Endothelial cell of umbilical vein (primary cell): ENCODE data around the gene DAD1. TPM values are rescaled to one million over a fixed set of nuclear protein-coding genes. Genes with fewer than 3 reads are reported as not detected.

Source experiments
- BruUV-seq: library from RNA; stranded (reverse); fragments of 400-500 nt; replicated peaks from 2 replicates; lab custom pipeline; 2021; lab: Mats Ljungman, UMichigan
- CTCF ChIA-PET: fragments of 300-600, 350-600 bp; sonication (Branson Sonifier 250); formaldehyde crosslinking; loops from one replicate; lab custom pipeline; 2021; ENCODE audit warnings: antibody characterized with exemption, inconsistent platforms; lab: Charles Lee
- POLR2A ChIA-PET: fragments of 300-600, 350-600 bp; sonication (Branson Sonifier 250); formaldehyde crosslinking; loops from one replicate; lab custom pipeline; 2021; ENCODE audit warnings: antibody characterized with exemption, inconsistent platforms; lab: Charles Lee
- DNase-seq: peaks from one replicate; pipeline ENCODE4 v3.0.0-alpha.2; 2011; ENCODE audit warnings: low read depth, low spot score
- FAIRE-seq: peaks from 2 replicates; lab custom pipeline; 2011; peaks lifted over from hg19 to GRCh38; lab: Jason Lieb, UNC
- H2AFZ ChIP-seq: 2 replicates; pipeline ENCODE4 v1.6.0; 2012; ENCODE audit warnings: low read depth, low read length, control low read depth, inconsistent platforms
- H3K27ac ChIP-seq: 2 replicates; pipeline ENCODE4 v1.5.1; 2011; ENCODE audit warnings: low read depth, mild to moderate bottlenecking, control low read depth, low read length, moderate library complexity; ENCODE audit not compliant: insufficient read depth
- H3K27me3 ChIP-seq, 2 experiments: 2 replicates each; pipeline versions ENCODE4 v1.6.0 to v1.6.1; 2011; ENCODE audit warnings: low read length in 2 of 2, mixed read lengths in 1 of 2; ENCODE audit not compliant: control insufficient read depth in 2 of 2, insufficient read depth in 2 of 2
- H3K36me3 ChIP-seq, 2 experiments: 2 replicates in 1 of 2; 3 replicates in 1 of 2; pipeline ENCODE4 v1.5.1; 2011; ENCODE audit warnings: low read length in 2 of 2, mild to moderate bottlenecking in 1 of 2, moderate library complexity in 1 of 2; ENCODE audit not compliant: control insufficient read depth in 2 of 2, insufficient read depth in 2 of 2; ENCODE audit errors: extremely low read depth in 1 of 2
- H3K4me1 ChIP-seq: 3 replicates; pipeline ENCODE4 v1.5.1; 2011; ENCODE audit warnings: mild to moderate bottlenecking, low read length; ENCODE audit not compliant: control insufficient read depth, insufficient read depth; ENCODE audit errors: extremely low read depth
- H3K4me2 ChIP-seq: 2 replicates; pipeline ENCODE4 v1.6.1; 2011; ENCODE audit warnings: low read length, control low read depth, mixed read lengths; ENCODE audit not compliant: insufficient read depth
- H3K4me3 ChIP-seq, 3 experiments: fragments of 200-600 bp in 1 of 3; sonication (generic), shearing (Covaris generic) in 1 of 3; replicated peaks in 1 of 3; 2 replicates each; pipeline ENCODE4 v1.5.1; 2011 to 2016; ENCODE audit warnings: control low read depth in 3 of 3, low read length in 3 of 3, mild to moderate bottlenecking in 2 of 3, inconsistent platforms in 1 of 3, low read depth in 1 of 3, moderate library complexity in 1 of 3; ENCODE audit not compliant: insufficient read depth in 1 of 3
- H3K79me2 ChIP-seq: 2 replicates; pipeline ENCODE4 v1.6.0; 2012; ENCODE audit warnings: low read length, inconsistent platforms; ENCODE audit not compliant: control insufficient read depth, insufficient read depth
- H3K9ac ChIP-seq: replicated peaks from 2 replicates; pipeline ENCODE3; 2011; ENCODE audit warnings: low read length, control low read depth; ENCODE audit not compliant: insufficient read depth; ENCODE audit errors: extremely low read depth
- H3K9me1 ChIP-seq: replicated peaks from 3 replicates; pipeline ENCODE4 v1.6.0; 2011; ENCODE audit warnings: mild to moderate bottlenecking, low read length; ENCODE audit not compliant: control insufficient read depth, insufficient read depth; ENCODE audit errors: extremely low read depth
- H3K9me3 ChIP-seq: replicated peaks from 2 replicates; pipeline ENCODE4 v1.5.1; 2012; ENCODE audit warnings: low read length, inconsistent platforms; ENCODE audit not compliant: control insufficient read depth, insufficient read depth
- H4K20me1 ChIP-seq: replicated peaks from 2 replicates; pipeline ENCODE3; 2011; ENCODE audit warnings: mild to moderate bottlenecking, low read length; ENCODE audit not compliant: control insufficient read depth, insufficient read depth; ENCODE audit errors: extremely low read depth
- EZH2 ChIP-seq: IDR thresholded peaks from 2 replicates; pipeline ENCODE4 v1.6.1; 2012; ENCODE audit warnings: borderline replicate concordance, low read depth, mild to moderate bottlenecking, moderate library complexity, low read length, inconsistent platforms; ENCODE audit not compliant: severe bottlenecking
- FOS ChIP-seq: IDR thresholded peaks from 2 replicates; pipeline ENCODE4 v1.6.1; 2011; ENCODE audit warnings: mild to moderate bottlenecking, low read length, moderate library complexity, borderline replicate concordance; ENCODE audit not compliant: insufficient read depth
- GATA2 ChIP-seq: IDR thresholded peaks from 2 replicates; pipeline ENCODE4 v1.7.0; 2011; ENCODE audit warnings: low read depth, mild to moderate bottlenecking, moderate library complexity, mixed read lengths, low read length; ENCODE audit not compliant: insufficient read length, insufficient read depth
- JUN ChIP-seq: IDR thresholded peaks from 2 replicates; pipeline ENCODE4 v1.6.1; 2011; ENCODE audit warnings: borderline replicate concordance, low read depth; ENCODE audit not compliant: insufficient read length, insufficient read depth
- MYC ChIP-seq: IDR thresholded peaks from one replicate; pipeline ENCODE4 v1.6.1; 2011; ENCODE audit warnings: mild to moderate bottlenecking, low read depth, low read length
- POLR2A ChIP-seq: IDR thresholded peaks from 2 replicates; pipeline ENCODE4 v1.6.1; 2012; ENCODE audit warnings: low read depth, mild to moderate bottlenecking, control low read depth, low read length
- POLR2AphosphoS5 ChIP-seq: IDR thresholded peaks from 2 replicates; pipeline ENCODE4 v1.6.1; 2012; ENCODE audit warnings: low read depth, mild to moderate bottlenecking, control low read depth, low read length, moderate library complexity; ENCODE audit not compliant: insufficient read depth
- dilution Hi-C: fragments of 300-500 bp; cut with MboI; formaldehyde crosslinking; loops from one replicate; pipeline ENCODE4 v1.15.0; 2019; ENCODE audit warnings: low sequenced_read_pairs; ENCODE audit not compliant: extremely low pct_ligation_motif_present
- intact Hi-C: fragments of 100-400 bp; cut with micrococcal nuclease; formaldehyde crosslinking; loops from one replicate; pipeline ENCODE4 v1.10.0; 2022
- polyA plus RNA-seq, 4 experiments: library from polyadenylated mRNA; depleted of rRNA in 3 of 4; stranded (reverse) in 3 of 4; unstranded in 1 of 4; fragments of >200 nt; gene quantifications; 2 replicates each; pipeline versions ENCODE4 v1.2.1 to v1.2.3, GENCODE V29; 2011 to 2012; ENCODE audit warnings: missing spikeins in 1 of 4
- total RNA-seq: library from RNA; stranded (reverse); gene quantifications from 2 replicates; pipeline ENCODE4 v1.2.3, GENCODE V29; 2021
- TF ChIP-seq, protein P1 (sequence below): IDR thresholded peaks from 2 replicates; pipeline ENCODE4 v1.6.1; 2011; ENCODE audit not compliant: insufficient read depth, insufficient read length
- TF ChIP-seq, protein P2 (sequence below), 2 donors: IDR thresholded peaks; 1 replicate in 1 of 2; 2 replicates in 1 of 2; pipeline ENCODE4 v1.5.1; 2011; ENCODE audit warnings: low read length in 2 of 2, mild to moderate bottlenecking in 2 of 2, moderate library complexity in 2 of 2, control low read depth in 1 of 2, inconsistent platforms in 1 of 2, low read depth in 1 of 2; ENCODE audit not compliant: insufficient read depth in 1 of 2; ENCODE audit errors: extremely low read depth in 1 of 2

The DAD1 gene
- total and polyA plus RNA-seq, 2 donors (not counting 3 experiments of a cell fraction or from before 2014, with no cell fraction given), result 299 to 1,227 TPM

DNA sequence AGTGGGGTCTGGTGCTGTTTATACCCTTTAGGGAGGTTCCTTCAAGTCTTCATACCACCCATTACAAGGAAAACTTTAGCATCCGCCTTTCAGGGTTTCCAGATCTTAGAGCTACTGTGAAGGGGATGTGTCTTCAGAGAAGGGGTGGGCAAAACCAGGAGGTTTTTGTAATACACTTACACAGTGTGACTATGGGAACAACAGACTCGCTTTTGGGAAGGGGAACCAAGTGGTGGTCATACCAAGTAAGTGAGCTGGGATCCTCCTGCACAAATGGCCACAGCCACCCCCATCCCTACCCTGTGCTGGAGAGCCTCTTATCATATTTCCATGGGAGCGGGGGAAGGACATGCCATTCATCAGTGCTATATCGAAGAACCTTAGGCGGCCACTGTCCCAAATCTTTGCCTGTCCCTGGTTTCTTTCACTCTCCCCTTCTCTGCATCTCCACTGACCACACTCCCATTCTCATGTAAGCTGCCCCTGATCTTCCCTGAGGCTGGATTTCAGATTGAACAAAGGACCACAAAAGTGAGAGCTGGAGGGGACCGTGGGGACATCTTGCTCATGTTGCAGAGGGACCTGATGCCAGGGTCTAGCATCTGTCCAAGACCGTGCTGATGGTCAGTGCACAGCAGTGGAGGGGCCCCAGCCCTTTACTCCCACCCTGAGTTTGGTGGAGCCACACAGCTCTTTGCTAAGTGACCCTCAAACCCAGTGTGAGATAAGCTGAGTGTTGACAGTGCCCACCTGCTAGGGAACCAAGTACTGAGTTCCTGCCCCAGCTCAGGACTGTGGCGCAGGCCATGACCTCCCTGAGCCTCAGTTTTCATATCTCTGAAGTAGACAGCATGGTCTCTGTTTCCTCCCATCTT, 51.4 kb downstream of the DAD1 start:
- TF ChIP-seq, protein P1, sequence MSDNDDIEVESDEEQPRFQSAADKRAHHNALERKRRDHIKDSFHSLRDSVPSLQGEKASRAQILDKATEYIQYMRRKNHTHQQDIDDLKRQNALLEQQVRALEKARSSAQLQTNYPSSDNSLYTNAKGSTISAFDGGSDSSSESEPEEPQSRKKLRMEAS, result no peak
- no peak for TF ChIP-seq POLR2A
- TF ChIP-seq MYC, result no peak
- TF ChIP-seq FOS, result no peak
- no peak for TF ChIP-seq GATA2
- no peak for TF ChIP-seq JUN
- TF ChIP-seq, protein P2, sequence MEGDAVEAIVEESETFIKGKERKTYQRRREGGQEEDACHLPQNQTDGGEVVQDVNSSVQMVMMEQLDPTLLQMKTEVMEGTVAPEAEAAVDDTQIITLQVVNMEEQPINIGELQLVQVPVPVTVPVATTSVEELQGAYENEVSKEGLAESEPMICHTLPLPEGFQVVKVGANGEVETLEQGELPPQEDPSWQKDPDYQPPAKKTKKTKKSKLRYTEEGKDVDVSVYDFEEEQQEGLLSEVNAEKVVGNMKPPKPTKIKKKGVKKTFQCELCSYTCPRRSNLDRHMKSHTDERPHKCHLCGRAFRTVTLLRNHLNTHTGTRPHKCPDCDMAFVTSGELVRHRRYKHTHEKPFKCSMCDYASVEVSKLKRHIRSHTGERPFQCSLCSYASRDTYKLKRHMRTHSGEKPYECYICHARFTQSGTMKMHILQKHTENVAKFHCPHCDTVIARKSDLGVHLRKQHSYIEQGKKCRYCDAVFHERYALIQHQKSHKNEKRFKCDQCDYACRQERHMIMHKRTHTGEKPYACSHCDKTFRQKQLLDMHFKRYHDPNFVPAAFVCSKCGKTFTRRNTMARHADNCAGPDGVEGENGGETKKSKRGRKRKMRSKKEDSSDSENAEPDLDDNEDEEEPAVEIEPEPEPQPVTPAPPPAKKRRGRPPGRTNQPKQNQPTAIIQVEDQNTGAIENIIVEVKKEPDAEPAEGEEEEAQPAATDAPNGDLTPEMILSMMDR (IDR thresholded peaks at IDR 0.05; ENCODE audit: extremely low read depth in 1 of 2, insufficient read depth in 1 of 2, low read depth in 1 of 2, low read length in 2 of 2), result no peak
- no peak for TF ChIP-seq EZH2
- TF ChIP-seq POLR2AphosphoS5, result no peak
- H3K9me3 ChIP-seq, result no peaks in the 10 kb centered on the region
- ChIA-PET CTCF (interaction anchor here (0.6 to 2.2 kb wide), 4 partner anchors 8 to 22 kb away, joined by 3 to 14 read pairs (median 4); no protein-coding TSS in a partner anchor), POLR2A (interaction anchor here (0.8 kb wide), 1 partner anchor 9 kb away, joined by 3 read pairs; no protein-coding TSS in a partner anchor)
- H3K79me2 ChIP-seq, result no peaks in the 10 kb centered on the region
- dilution Hi-C loops (no loop called here), intact Hi-C loops (loop anchor here (1.0 to 5.0 kb wide), 2 partner anchors 9 to 105 kb away; no protein-coding TSS in a partner anchor)
- no TSS peak for BruUV-seq
- H3K27ac ChIP-seq, result peak overlapping the region; percentile 57
- H3K4me2 ChIP-seq, result no peak overlapping the region
- no peaks in the 10 kb centered on the region for H3K27me3 ChIP-seq
- no peak overlapping the region for H2AFZ ChIP-seq
- no peak overlapping the region for H3K4me3 ChIP-seq
- H3K4me1 ChIP-seq, result peaks cover 35% of the 10 kb centered on the region
- H3K9ac ChIP-seq, result peak overlapping the region; percentile 6
- FAIRE-seq (no peak), DNase-seq (no peak)
- H3K9me1 ChIP-seq, result no peaks in the 10 kb centered on the region
- H4K20me1 ChIP-seq, result no peaks in the 10 kb centered on the region
- H3K36me3 ChIP-seq, result no peaks in the 10 kb centered on the region
